MCF 10A (cell line): Measurements from ENCODE around the gene GPC5. TPM values are rescaled to one million over a fixed set of nuclear protein-coding genes. Genes with fewer than 3 reads are reported as not detected.
A peak's percentile ranks its signal among the peaks of the same experiment; 100 is the strongest.

ENCODE experiments used
- BruUV-seq: library from RNA; stranded (reverse); fragments of 400-500 nt; replicated peaks from 2 replicates; lab custom pipeline; 2021; lab: Mats Ljungman, UMichigan
- CTCF ChIA-PET: fragments of 300-600 bp; sonication (Branson Sonifier 250); formaldehyde crosslinking; extraction: SDS; loops from one replicate; lab custom pipeline; 2021; ENCODE audit warnings: antibody characterized with exemption, inconsistent platforms; lab: Yijun Ruan, JAX
- POLR2A ChIA-PET: fragments of 300-600, 350-650 bp; sonication (Branson Sonifier 250); formaldehyde crosslinking; extraction: SDS; loops from one replicate; lab custom pipeline; 2020; ENCODE audit warnings: antibody characterized with exemption, inconsistent platforms; lab: Yijun Ruan, JAX
- DNase-seq: peaks from one replicate; pipeline ENCODE4 v3.0.0-alpha.2; 2018; ENCODE audit not compliant: unreplicated experiment
- H3K27ac Mint-ChIP-seq: one replicate; pipeline ENCODE4 v1.8.0; 2022; ENCODE audit warnings: mild to moderate bottlenecking, low read depth, mixed read lengths; ENCODE audit not compliant: unreplicated experiment
- H3K27me3 Mint-ChIP-seq: one replicate; pipeline ENCODE4 v1.8.0; 2022; ENCODE audit warnings: mixed read lengths; ENCODE audit not compliant: insufficient read depth, unreplicated experiment
- H3K36me3 Mint-ChIP-seq: one replicate; pipeline ENCODE4 v1.8.0; 2022; ENCODE audit warnings: mild to moderate bottlenecking, moderate library complexity, mixed read lengths; ENCODE audit not compliant: insufficient read depth, unreplicated experiment
- H3K4me1 Mint-ChIP-seq: one replicate; pipeline ENCODE4 v1.8.0; 2022; ENCODE audit warnings: mixed read lengths; ENCODE audit not compliant: insufficient read depth, unreplicated experiment
- H3K4me3 Mint-ChIP-seq: one replicate; pipeline ENCODE4 v1.8.0; 2022; ENCODE audit warnings: mild to moderate bottlenecking, moderate library complexity, mixed read lengths; ENCODE audit not compliant: unreplicated experiment
- H3K9me3 Mint-ChIP-seq: one replicate; pipeline ENCODE4 v1.8.0; 2022; ENCODE audit warnings: mixed read lengths; ENCODE audit not compliant: unreplicated experiment
- CTCF ChIP-seq: fragments of 200-600 bp; IDR thresholded peaks from one replicate; pipeline ENCODE4 v1.8.0; 2022; ENCODE audit warnings: antibody characterized with exemption, mild to moderate bottlenecking; ENCODE audit not compliant: unreplicated experiment
- intact Hi-C: fragments of 100-400 bp; cut with micrococcal nuclease; formaldehyde crosslinking; loops from 2 replicates; pipeline ENCODE4 v1.14.1; 2022
- total RNA-seq: library from RNA; stranded (reverse); gene quantifications from 2 replicates; pipeline ENCODE4 v1.2.3, GENCODE V29; 2022

Gene GPC5
- total RNA-seq, 1 experiment from 2014 or later, result not detected

GRCh38 chr13:92830821-92831220, 1432.4 kb downstream of the GPC5 start:
- BruUV-seq, result no TSS peak
- intact Hi-C loops, result no loop called here
- Mint-ChIP-seq H3K36me3 (no peaks in the 10 kb centered on the region), H3K4me3 (no peak overlapping the region), H3K4me1 (peaks cover 11% of the 10 kb centered on the region), H3K9me3 (no peaks in the 10 kb centered on the region), H3K27me3 (no peaks in the 10 kb centered on the region), H3K27ac (no peak overlapping the region)
- TF ChIP-seq CTCF, result no peak
- no peak for DNase-seq
- POLR2A ChIA-PET, result no interaction called here
- CTCF ChIA-PET, result interaction anchor here (0.5 kb wide), 1 partner anchor 1537 kb away, joined by 3 read pairs; no protein-coding TSS in a partner anchor

GRCh38 chr13:92833071-92833470, 1434.7 kb downstream of the GPC5 start:
- intact Hi-C loops, result no loop called here
- ChIA-PET CTCF (no interaction called here), POLR2A (no interaction called here)
- no peak overlapping the region for H3K4me3 Mint-ChIP-seq
- H3K4me1 Mint-ChIP-seq, result no peaks in the 10 kb centered on the region
- no peak for DNase-seq
- no TSS peak for BruUV-seq
- no peaks in the 10 kb centered on the region for H3K9me3 Mint-ChIP-seq
- TF ChIP-seq CTCF, result no peak
- no peaks in the 10 kb centered on the region for H3K27me3 Mint-ChIP-seq
- H3K36me3 Mint-ChIP-seq, result no peaks in the 10 kb centered on the region
- no peak overlapping the region for H3K27ac Mint-ChIP-seq

GRCh38 chr13:92836171-92836570, 1437.8 kb downstream of the GPC5 start:
- no peaks in the 10 kb centered on the region for H3K9me3 Mint-ChIP-seq
- no peak for DNase-seq
- H3K27ac Mint-ChIP-seq, result no peak overlapping the region
- no peaks in the 10 kb centered on the region for H3K27me3 Mint-ChIP-seq
- ChIA-PET CTCF (no interaction called here), POLR2A (no interaction called here)
- no peak overlapping the region for H3K4me3 Mint-ChIP-seq
- intact Hi-C loops, result no loop called here
- TF ChIP-seq CTCF, result no peak
- no peaks in the 10 kb centered on the region for H3K36me3 Mint-ChIP-seq
- peaks cover 6% of the 10 kb centered on the region for H3K4me1 Mint-ChIP-seq
- BruUV-seq, result no TSS peak

- TF ChIP-seq CTCF, result no peak
- no peaks in the 10 kb centered on the region for H3K9me3 Mint-ChIP-seq
- no peak overlapping the region for H3K4me3 Mint-ChIP-seq
- ChIA-PET CTCF (no interaction called here), POLR2A (interaction anchor here (0.5 to 1.4 kb wide), 4 partner anchors 11 to 1824 kb away, joined by 3 to 6 read pairs (median 4); no protein-coding TSS in a partner anchor)
- no TSS peak for BruUV-seq
- H3K4me1 Mint-ChIP-seq, result peaks cover 24% of the 10 kb centered on the region
- H3K27me3 Mint-ChIP-seq, result no peaks in the 10 kb centered on the region
- no peak overlapping the region for H3K27ac Mint-ChIP-seq
- peak; percentile 93 for DNase-seq
- no peaks in the 10 kb centered on the region for H3K36me3 Mint-ChIP-seq
- intact Hi-C loops, result no loop called here
Observed at GRCh38 chr13:92838786-92839185, 1440.4 kb downstream of the GPC5 start.
